Heart right ventricle (tissue), 16 donors: ENCODE measurements around the gene TRIM37. TPM values are rescaled to one million over a fixed set of nuclear protein-coding genes. Genes with fewer than 3 reads are reported as not detected.

Source experiments
- ATAC-seq, 8 donors: fragments of 200-7000 bp; cut with Tn5 transposase; one replicate each; pipeline ENCODE4 v1.9.1; 2020; ENCODE audit warnings: mild to moderate bottlenecking in 8 of 8, moderate library complexity in 8 of 8, moderate number of reproducible peaks in 1 of 8
- DNase-seq, 2 donors: peaks; one replicate each; pipeline ENCODE4 v3.0.0-alpha.2; 2020
- H3K27ac ChIP-seq, 10 donors: fragments of 200-600 bp; sonication (generic) in 2 of 10; one replicate each; pipeline versions ENCODE4 v1.5.0 to v1.8.0; 2020 to 2022; ENCODE audit warnings: mild to moderate bottlenecking in 3 of 10
- H3K27me3 ChIP-seq, 7 donors: fragments of 200-600 bp; one replicate each; pipeline ENCODE4 v1.8.0; 2021 to 2022; ENCODE audit warnings: mild to moderate bottlenecking in 2 of 7
- H3K36me3 ChIP-seq, 9 donors: fragments of 200-600 bp; sonication (generic) in 1 of 9; one replicate each; pipeline versions ENCODE4 v1.5.0 to v1.8.0; 2020 to 2022; ENCODE audit warnings: mild to moderate bottlenecking in 2 of 9
- H3K4me1 ChIP-seq, 9 donors: fragments of 200-600 bp; sonication (generic) in 1 of 9; one replicate each; pipeline versions ENCODE4 v1.5.0 to v1.8.0; 2020 to 2022; ENCODE audit warnings: mild to moderate bottlenecking in 4 of 9
- H3K4me3 ChIP-seq, 10 donors: fragments of 200-600 bp; sonication (generic) in 2 of 10; one replicate each; pipeline versions ENCODE4 v1.5.0 to v1.8.0; 2020 to 2022; ENCODE audit warnings: mild to moderate bottlenecking in 7 of 10, moderate library complexity in 2 of 10
- H3K9me3 ChIP-seq, 11 donors: fragments of 200-600 bp in 10 of 11; sonication (generic) in 2 of 11; one replicate each; pipeline versions ENCODE4 v1.5.0 to v1.8.0; 2013 to 2022; ENCODE audit warnings: mild to moderate bottlenecking in 2 of 11, control low read depth in 1 of 11, moderate library complexity in 1 of 11
- CTCF ChIP-seq, 9 donors: fragments of 200-600 bp; sonication (generic) in 2 of 9; IDR thresholded peaks; one replicate each; pipeline versions ENCODE4 v1.5.0 to v1.8.0; 2021 to 2022; ENCODE audit warnings: antibody characterized with exemption in 9 of 9, mild to moderate bottlenecking in 5 of 9, moderate library complexity in 1 of 9
- WGBS, 2 donors: extraction: QIAGEN DNeasy Blood & Tissue Kit; methylation state at CpG; one replicate each; pipeline ENCODE4 v1.1.7; 2013; ENCODE audit warnings: inconsistent platforms in 1 of 2; 5-methylcytosine and 5-hydroxymethylcytosine counted together
- intact Hi-C, 10 donors: fragments of 100-400 bp; cut with DNase I; formaldehyde crosslinking; loops; one replicate each; pipeline versions ENCODE4 v1.11.1 to v1.14.2; 2022
- polyA plus RNA-seq, 2 donors: library from polyadenylated mRNA; stranded (reverse); fragments of 200-250 nt; gene quantifications; one replicate each; pipeline ENCODE4 v1.2.3, GENCODE V29; 2013
- total RNA-seq, 10 donors: library from RNA; stranded (reverse); fragmentation: NEBNext Ultra II Directional in 3 of 10; extraction: Animal tissue kit (Norgen Biotek cat#: 25700) in 3 of 10; gene quantifications; one replicate each; pipeline versions ENCODE4 v1.2.1 to v1.2.4, GENCODE V29; 2021 to 2023
- donor health status: Arrhythmogenic right ventricular cardiomyopathy.
- donor health status: ischemic (EF 13 %, LVEDD 7.1; RV severe dilation, severe dysfunction).
- donor health status: healthy with polysubstance abuse.
- donor health status: DM: no; HTN: yes; CAD: no.
- donor health status: DM: no; HTN: no; CAD: no.
- donor health status: ischemic (EF 25% LVEDD 6.9; RV normal size, moderate dysfunction).
- donor health status: ischemic (EF 25% LVEDD 5.7; RV mildly dilated, moderate dysfunction).
- donor health status: healthy.
- donor health status: DM: yes; HTN: yes; CAD: no.
- donor health status: Ischemic cardiomyopathy.
- donor health status: ischemic (EF 35%, LVEDD 5.7; RV mildly dilated, moderate dysfunction).
- donor health status: nonischemic (EF 11% LVEDD 7.7; RV severe dilation, severe dysfunction).
- donor health status: DM: yes; HTN: yes; CAD: no.
- donor health status: PGD.
- donor health status: ischemic (EF 29% LVEDD 5.4; RV normal size, mild dysfunction).
- donor health status: nonischemic (EF 23%, LVEDD 6.1; RV moderate dilation, normal function).

Gene TRIM37
- total and polyA plus RNA-seq, 12 donors = 5.9 to 22.2 (median 17.5) TPM

- ATAC-seq (peak in 1 of 8 donors; percentile 24), DNase-seq (no peak)
- Histone ChIP-seq H3K9me3 (no peaks in the 10 kb centered on the region), H3K36me3 (peaks cover 0 to 65% (median 7%) of the 10 kb centered on the region in 9 donors), H3K4me3 (no peak overlapping the region), H3K27me3 (no peaks in the 10 kb centered on the region), H3K27ac (peak overlapping the region in 2 of 10 donors; percentile 1 to 63), H3K4me1 (peaks cover 0 to 24% (median under 1%) of the 10 kb centered on the region in 9 donors)
- 83 to 89% methylated on average over 4 of the region's 4 CpGs for WGBS, 2 donors
- TF ChIP-seq CTCF (IDR thresholded peaks at IDR 0.05) = no peak
- intact Hi-C loops = loop anchor here in 2 of 10 donors (2.0 to 5.0 kb wide), 2 partner anchors 286 to 420 kb away; no protein-coding TSS in a partner anchor
Measured at GRCh38 chr17:58996968-58997367, 109.7 kb downstream of the TRIM37 start.

- DNase-seq (no peak), ATAC-seq (peak in 1 of 8 donors; percentile 52)
- Histone ChIP-seq H3K4me3 (no peak overlapping the region), H3K4me1 (peaks cover 0 to 22% (median 4%) of the 10 kb centered on the region in 9 donors), H3K9me3 (no peaks in the 10 kb centered on the region), H3K27ac (peak overlapping the region in 3 of 10 donors; percentile 30 to 49 (median 43)), H3K36me3 (peaks cover 0 to 58% (median 7%) of the 10 kb centered on the region in 9 donors), H3K27me3 (no peaks in the 10 kb centered on the region)
- intact Hi-C loops = loop anchor here in 1 of 10 donors (5.0 kb wide), 1 partner anchor 418 kb away; no protein-coding TSS in a partner anchor
- no peak for TF ChIP-seq CTCF (IDR thresholded peaks at IDR 0.05)
- 92 to 98% methylated on average over 7 of the region's 7 CpGs for WGBS, 2 donors
Measured at GRCh38 chr17:58995247-58995940, 111.3 kb downstream of the TRIM37 start.

GRCh38 chr17:58993311-58993710 is 113.4 kb downstream of the TRIM37 start:
- intact Hi-C loops = no loop called here
- TF ChIP-seq CTCF (IDR thresholded peaks at IDR 0.05) = no peak

GRCh38 chr17:58991718-58992331 is 114.9 kb downstream of the TRIM37 start:
- 82 to 85% methylated on average over 4 of the region's 4 CpGs for WGBS, 2 donors
- no peaks in the 10 kb centered on the region for H3K27me3 ChIP-seq
- peaks cover 0 to 22% (median 0%) of the 10 kb centered on the region in 9 donors for H3K4me1 ChIP-seq
- H3K36me3 ChIP-seq = peaks cover 0 to 26% (median 0%) of the 10 kb centered on the region in 9 donors
- H3K27ac ChIP-seq = peak overlapping the region in 1 of 10 donors; percentile 50
- DNase-seq (no peak), ATAC-seq (peak in 2 of 8 donors; percentile 48 to 50)
- TF ChIP-seq CTCF (IDR thresholded peaks at IDR 0.05) = no peak
- no peak overlapping the region for H3K4me3 ChIP-seq
- intact Hi-C loops = no loop called here
- peaks cover 0 to 3% (median 0%) of the 10 kb centered on the region in 11 donors for H3K9me3 ChIP-seq

More at GRCh38 chr17:58993311-58993710, 113.4 kb downstream of the TRIM37 start:
- 83 to 86% methylated on average over 5 of the region's 5 CpGs for WGBS, 2 donors
- peaks cover 0 to 3% (median 0%) of the 10 kb centered on the region in 11 donors for H3K9me3 ChIP-seq
- DNase-seq = no peak
- peak overlapping the region in 2 of 10 donors; percentile 10 to 35 for H3K27ac ChIP-seq
- no peak for ATAC-seq
- H3K4me3 ChIP-seq = no peak overlapping the region
- H3K4me1 ChIP-seq = peaks cover 0 to 22% (median 4%) of the 10 kb centered on the region in 9 donors
- peaks cover 0 to 37% (median 0%) of the 10 kb centered on the region in 9 donors for H3K36me3 ChIP-seq
- H3K27me3 ChIP-seq = no peaks in the 10 kb centered on the region
